K562 (cell line): ENCODE data around the gene TBRG4.

Source experiments
- ESRRA ChIP-seq: fragments of 450-650 bp; IDR thresholded peaks from 2 replicates; pipeline ENCODE4 v1.6.1; 2014; ENCODE audit warnings: low read depth, mild to moderate bottlenecking, moderate library complexity, borderline replicate concordance
- MIER1 ChIP-seq: fragments of 450-650 bp; IDR thresholded peaks from 2 replicates; pipeline ENCODE4 v1.6.1; 2016; ENCODE audit warnings: antibody characterized with exemption, mild to moderate bottlenecking, low read depth
- PATZ1 ChIP-seq: fragments of 250-450 bp; sonication (Bioruptor Pico); IDR thresholded peaks from 2 replicates; pipeline ENCODE4 v1.5.0; 2020; ENCODE audit warnings: mild to moderate bottlenecking, borderline replicate concordance

- no peak for TF ChIP-seq ESRRA
- TF ChIP-seq PATZ1 (CRISPR knock-in tag): no peak
- no peak for TF ChIP-seq MIER1
These were observed 35.4 kb downstream of the TBRG4 start for GRCh38 chr7:45075871-45076796.
